GM18907 (cell line): ENCODE measurements around the gene RGS5.

ENCODE experiments used
- ATAC-seq: cut with Tn5 transposase; IDR thresholded peaks from one replicate; pipeline ENCODE4 v1.9.1; 2021; ENCODE audit warnings: mild to moderate bottlenecking, moderate library complexity; ENCODE audit not compliant: unreplicated experiment

Gene RGS5

GRCh38 chr1:163148911-163149310, 53.8 kb downstream of the RGS5 start:
- no peak for ATAC-seq

GRCh38 chr1:163147019-163147418, 55.7 kb downstream of the RGS5 start:
- ATAC-seq = no peak

- no peak for ATAC-seq
Observed at GRCh38 chr1:163145435-163145834, 57.3 kb downstream of the RGS5 start.

DNA sequence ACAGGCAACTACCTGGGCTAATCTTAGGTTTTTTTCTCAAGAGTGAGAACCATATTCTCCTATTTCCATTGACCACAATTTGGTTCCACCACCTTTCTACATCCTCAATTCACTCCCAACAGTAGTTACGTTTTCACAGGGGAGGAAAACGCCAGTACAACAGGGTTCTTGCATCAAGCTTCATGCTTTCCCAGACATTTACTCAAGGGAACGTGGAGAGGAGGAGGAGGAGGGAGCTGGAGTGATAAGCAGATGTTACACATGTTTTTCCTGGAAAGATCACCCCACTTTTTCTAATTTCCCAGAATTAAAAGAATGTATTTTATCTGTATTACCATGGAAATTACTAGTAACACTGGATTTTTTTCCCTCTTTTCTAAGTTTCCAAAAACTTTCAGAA, 58.3 kb downstream of the RGS5 start:
- ATAC-seq = no peak

DNA sequence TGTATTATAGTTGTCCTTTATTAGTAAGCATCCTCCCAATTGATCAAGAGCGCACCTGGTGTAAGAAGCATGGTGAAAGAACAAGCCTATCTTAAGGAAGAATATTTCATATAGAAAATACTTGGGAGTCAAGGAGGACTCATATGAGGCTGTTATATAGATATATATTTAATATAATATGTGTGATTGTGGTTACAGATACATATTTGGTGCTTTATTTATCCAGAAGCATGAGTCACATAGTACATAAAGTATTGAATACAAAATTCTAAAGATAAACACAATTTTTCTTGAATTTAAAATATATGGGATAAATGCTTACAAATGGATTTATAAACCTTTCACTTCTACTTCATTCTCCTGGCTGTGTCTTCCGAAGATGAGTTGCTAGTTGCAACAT, 60.6 kb downstream of the RGS5 start:
- ATAC-seq = no peak

GRCh38 chr1:163141556-163141955, 61.2 kb downstream of the RGS5 start:
- no peak for ATAC-seq

DNA sequence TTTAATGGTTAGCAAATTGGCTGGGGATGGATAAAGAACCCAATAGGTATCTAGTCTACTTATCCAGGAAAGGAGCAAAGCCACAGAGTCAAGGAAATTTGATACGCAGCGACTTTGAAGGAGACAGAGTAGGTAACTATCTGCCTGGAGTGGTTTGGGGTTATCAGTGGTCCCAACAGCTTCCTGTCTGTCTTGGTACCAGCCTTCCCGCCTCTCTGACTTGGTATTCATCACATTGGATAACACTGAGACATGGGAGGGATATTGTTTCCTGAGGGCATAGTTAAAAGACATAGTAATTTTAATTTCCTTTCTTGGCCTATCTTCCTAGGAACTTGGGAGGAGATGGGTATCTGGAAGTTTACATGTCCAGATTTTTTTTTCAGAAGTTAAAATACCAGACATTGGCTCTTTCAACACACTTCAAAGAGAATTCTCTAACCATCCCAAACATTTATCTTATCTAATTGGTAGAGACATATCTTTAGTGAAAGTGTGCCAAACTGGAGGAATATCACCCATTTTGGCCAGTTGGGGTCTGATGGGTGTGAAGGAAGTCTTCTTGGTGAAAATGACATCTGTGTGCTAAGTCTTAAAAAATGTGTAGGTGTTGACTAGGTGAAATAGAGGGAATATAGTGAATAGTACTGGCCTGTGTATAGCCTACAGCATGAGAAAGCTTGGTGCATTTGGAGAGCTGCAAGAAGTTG, 65.0 kb downstream of the RGS5 start:
- no peak for ATAC-seq

- ATAC-seq = no peak
Observed at GRCh38 chr1:163131981-163132380, 70.7 kb downstream of the RGS5 start.

DNA sequence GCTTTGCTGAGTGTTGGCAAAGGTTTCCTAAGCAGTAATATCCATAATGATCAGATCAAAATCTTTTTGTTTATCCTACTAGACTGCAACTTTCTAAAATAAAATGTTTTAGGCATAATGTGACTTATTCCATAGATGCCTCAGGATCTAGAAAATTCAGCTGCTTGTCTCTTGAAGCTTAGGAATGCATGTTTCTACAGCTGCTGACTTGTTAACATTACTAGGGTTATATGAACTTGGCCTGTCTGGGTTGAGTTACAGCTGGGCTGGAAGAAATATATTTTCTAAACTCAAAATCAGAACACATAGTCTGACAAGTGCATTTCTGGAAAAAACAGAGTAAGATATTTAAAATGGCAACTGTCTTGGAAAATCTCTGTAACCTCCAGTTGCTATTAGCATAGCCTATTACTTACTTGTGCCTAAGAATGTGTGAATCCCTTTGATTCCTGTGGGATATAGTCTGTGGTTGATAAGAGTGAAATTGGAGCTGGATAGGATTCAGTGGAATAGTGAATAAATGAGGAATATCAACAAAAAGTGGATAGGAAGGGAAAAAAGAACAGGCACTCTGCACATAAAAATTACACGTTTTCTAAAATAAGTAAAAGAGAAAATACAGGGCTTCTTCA, 72.4 kb downstream of the RGS5 start:
- no peak for ATAC-seq

GRCh38 chr1:163128282-163128681, 74.4 kb downstream of the RGS5 start:
- no peak for ATAC-seq

DNA sequence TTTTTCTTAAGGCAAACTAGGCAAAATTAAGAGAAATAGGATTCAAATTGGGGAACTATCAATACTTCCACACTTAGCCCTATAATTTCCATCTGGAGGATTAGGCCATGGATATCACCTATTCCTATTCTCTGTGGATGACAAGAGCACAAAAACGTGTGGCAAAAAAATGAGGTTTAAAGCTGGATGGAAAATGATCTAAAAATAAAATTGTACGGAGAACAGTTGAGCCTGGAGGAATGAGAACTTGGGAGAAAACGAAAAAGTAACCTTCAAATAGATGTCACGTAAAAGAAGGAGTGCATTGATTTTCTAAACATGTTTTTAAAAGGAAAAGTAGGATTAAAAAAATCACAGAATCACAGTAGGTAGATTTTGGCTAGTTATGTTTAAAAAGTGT, 77.9 kb downstream of the RGS5 start:
- ATAC-seq = no peak

DNA sequence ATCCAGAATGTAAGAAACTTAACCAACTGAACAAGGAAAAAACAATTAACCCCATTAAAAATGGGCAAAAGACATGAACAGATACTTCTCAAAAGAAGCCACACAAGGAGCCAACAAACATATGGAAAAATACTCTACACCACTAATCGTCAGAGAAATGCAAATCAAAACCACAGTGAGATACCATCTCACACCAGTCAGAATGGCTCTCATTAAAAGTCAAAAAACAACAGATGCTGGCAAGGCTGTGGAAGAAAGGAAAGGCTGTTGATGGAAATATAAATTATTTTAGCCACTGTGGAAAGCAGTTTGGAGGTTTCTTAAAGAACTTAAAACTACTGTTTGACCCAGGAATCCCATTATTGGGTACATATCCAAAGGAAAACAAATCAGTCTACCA, 82.3 kb downstream of the RGS5 start:
- ATAC-seq = no peak

DNA sequence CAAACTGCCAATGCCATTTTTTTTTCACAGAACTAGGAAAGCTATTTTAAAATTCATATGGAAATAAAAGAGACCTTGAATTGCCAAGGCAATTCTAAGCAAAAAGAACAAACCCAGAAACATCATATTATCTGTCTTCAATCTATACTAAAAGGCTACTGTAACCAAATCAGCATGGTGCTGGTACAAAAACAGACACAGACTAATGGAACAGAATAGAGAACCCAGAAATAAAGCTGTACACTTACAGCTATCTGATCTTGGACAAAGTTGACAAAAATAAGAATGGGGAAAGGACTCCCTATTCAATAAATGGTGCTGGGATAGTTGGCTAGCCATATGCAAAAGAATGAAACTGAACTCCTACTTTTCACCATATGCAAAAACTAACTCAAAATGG, 83.0 kb downstream of the RGS5 start:
- ATAC-seq = no peak

DNA sequence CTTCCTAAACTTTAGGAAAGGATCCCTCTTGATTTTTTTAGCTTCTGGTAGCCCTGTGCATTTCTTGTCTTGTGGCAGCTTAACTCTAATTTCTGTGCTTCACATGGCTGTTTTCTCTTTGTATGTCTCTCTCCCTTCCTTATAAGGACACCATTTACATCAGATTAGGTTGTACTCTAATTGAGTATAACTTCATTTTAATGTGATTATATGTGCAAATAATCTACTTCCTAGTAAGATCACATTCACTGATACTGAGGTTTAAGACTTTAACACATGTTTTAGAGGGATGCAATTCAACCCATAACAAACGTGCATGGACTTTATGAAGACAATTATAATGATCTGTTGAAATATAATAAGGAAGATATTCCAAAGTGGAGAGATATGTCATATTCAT, 86.8 kb downstream of the RGS5 start:
- no peak for ATAC-seq

DNA sequence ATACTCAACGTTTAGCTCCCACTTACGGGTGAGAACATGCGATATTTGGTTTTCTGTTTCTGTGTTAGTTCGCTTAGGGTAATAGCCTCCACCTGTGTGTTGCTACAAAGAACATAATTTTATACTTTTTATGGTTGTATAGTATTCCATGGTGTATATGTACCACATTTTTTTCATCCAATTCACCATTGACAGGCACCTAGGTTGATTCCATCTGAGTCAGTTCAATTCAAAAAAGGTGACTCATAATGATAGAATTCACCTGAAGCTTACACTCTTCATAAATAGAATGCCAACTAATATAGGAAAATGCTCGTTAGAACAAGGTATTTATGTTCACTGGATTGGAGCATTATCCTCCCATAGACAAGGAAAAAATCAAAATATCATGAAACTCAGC, 95.1 kb downstream of the RGS5 start:
- ATAC-seq = no peak

GRCh38 chr1:163106364-163106987, 96.2 kb downstream of the RGS5 start:
- no peak for ATAC-seq

DNA sequence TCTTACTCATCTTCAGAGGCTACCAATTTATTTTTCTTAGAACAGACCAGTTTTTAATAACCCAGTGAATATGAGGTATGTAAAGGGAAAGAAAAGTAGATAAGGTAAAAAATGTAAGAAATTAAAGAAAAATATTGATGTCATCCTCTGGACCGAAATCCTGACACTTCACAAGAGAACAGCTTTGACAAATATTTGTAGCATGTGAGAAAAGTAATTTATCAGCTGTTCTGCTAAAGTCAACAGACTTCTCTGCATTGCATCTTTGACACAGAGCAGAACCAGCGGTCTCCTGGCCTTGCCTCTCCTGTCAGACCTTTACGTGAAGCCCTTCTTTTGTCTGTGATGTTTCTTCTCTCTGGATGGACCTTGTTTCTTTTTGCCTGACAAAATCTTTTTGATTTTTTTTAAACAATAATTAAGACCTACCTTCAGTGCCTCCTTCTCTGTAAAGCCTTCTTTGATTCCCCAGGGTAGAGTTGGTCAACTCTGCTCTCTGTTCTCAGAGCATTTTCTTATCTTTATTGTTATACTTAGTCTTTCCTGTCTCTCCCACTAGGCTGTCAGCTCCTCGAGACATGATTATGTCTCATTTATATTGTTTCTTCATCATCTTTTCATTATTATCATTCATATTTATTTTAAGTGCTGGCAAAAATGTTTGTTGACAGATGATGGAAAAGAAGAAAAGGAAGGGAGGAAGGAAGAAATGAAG, 98.2 kb downstream of the RGS5 start:
- no peak for ATAC-seq

GRCh38 chr1:163102590-163102989, 100.1 kb downstream of the RGS5 start:
- ATAC-seq = no peak

GRCh38 chr1:163095213-163095612, 107.5 kb downstream of the RGS5 start:
- no peak for ATAC-seq

DNA sequence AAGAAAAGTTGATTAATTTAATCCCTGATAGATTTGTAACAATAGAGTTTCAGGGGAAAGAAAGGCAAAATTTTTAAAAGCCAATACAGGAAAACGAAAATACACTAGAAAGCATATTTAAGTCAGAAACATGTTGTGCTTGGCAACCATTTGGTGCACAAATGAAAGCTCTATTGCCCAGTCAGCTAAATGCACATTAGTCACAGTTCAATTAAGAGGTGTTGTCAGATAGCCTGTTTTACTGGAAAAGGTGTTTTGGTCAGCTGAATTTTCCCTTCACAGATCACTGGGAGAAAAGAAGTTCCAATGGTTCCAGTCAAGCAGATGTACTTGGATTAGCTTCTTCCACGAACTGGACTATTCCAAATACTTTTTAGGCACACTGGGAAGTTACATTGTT, 108.1 kb downstream of the RGS5 start:
- ATAC-seq = no peak

- ATAC-seq = no peak
Observed at GRCh38 chr1:163094182-163094581, 108.5 kb downstream of the RGS5 start.

DNA sequence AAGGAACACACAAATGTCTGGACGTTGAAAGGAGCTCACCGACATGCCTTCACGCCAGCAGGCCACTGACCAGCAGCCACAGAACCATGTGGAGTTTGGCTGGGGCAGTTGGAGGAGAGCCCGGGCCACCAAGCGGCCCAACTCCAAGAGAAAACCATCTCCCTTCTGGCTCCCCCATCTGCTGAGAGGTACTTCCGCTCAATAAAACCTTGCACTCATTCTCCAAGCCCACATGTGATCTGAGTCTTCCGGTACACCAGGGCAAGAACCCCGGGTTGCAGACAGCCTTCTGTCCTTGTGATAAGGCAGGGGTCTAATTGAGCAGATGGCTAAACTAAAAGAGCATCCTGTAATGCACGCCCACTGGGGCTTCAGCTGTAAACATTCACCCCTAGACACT, 109.1 kb downstream of the RGS5 start:
- ATAC-seq = no peak
